Measurements from ENCODE around the gene GPR137. TPM values are rescaled to one million over a fixed set of nuclear protein-coding genes. Genes with fewer than 3 reads are reported as not detected.
A peak's percentile ranks its signal among the peaks of the same experiment; 100 is the strongest.
"Not testable (repeated sequence)": the region's sequence is repeated elsewhere in the genome, so short reads cannot be mapped to it uniquely, and the experiment has no call there.

GPR137 gene
- total RNA-seq, 1 donor from 2014 or later = 24.8 TPM

DNA sequence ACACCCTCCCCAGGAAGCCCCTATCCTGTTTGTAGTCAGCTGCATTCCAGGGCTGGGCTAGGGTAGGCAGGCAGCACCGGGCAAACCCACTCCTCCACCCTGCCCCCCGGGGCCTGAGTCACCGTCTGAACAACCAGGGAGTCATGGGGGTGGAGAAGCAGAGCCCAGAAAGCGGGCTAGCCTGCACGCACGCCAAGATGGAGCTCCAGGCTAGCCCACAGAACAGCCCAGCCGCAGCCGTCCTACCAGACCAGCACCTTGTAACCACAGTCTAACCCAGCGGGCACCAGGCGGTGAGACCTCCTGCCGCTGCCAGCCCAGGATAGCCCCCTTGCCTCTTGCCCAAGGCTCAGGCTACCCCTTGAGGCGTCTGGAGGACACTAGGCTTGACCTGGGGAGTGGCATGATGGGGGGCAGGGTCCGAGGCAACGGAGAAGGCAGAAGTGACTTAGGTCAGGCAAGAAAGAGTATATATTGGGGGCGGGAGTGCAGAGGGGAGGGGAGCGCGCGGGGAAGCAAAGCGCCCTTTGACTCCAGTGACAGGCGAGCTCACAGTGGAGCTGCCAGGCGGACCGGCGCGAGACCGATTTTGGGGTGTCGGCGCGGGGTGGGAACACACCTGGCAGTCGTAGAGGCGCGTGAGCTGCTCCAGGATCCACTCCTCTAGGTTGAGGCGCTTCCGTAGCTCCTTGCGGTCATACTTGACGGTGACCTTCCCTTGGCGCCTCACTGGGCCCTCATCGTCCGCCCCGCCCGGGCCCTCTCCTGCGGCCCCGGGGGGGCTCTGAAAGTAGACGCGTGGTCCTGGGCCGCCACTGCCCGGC lies 39.6 kb upstream of the GPR137 start:
- DNase-seq (ENCODE audit: low read depth) = no peak
- TF ChIP-seq, protein P1, sequence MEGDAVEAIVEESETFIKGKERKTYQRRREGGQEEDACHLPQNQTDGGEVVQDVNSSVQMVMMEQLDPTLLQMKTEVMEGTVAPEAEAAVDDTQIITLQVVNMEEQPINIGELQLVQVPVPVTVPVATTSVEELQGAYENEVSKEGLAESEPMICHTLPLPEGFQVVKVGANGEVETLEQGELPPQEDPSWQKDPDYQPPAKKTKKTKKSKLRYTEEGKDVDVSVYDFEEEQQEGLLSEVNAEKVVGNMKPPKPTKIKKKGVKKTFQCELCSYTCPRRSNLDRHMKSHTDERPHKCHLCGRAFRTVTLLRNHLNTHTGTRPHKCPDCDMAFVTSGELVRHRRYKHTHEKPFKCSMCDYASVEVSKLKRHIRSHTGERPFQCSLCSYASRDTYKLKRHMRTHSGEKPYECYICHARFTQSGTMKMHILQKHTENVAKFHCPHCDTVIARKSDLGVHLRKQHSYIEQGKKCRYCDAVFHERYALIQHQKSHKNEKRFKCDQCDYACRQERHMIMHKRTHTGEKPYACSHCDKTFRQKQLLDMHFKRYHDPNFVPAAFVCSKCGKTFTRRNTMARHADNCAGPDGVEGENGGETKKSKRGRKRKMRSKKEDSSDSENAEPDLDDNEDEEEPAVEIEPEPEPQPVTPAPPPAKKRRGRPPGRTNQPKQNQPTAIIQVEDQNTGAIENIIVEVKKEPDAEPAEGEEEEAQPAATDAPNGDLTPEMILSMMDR (conservative IDR thresholded peaks at IDR 0.05; ENCODE audit: low read depth, low read length) = no peak
- H3K4me3 ChIP-seq (ENCODE audit: low read depth, low read length) = peak overlapping the region; percentile 95

DNA sequence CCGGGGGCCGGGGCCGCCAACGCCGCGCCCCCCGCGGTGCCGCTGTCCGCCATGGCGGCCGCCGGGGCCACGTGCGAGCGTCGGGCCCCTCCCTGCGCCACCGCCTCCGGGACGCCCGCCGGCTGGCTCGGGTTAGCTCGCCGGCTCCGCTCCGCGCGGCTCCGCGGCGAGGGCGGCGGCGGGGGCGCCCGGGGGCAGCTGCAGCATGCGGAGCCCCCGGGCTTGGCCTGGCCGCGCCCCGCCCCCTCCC lies 39.1 kb upstream of the GPR137 start:
- H3K4me3 ChIP-seq (ENCODE audit: low read depth, low read length) = peak overlapping the region; percentile 95
- not testable (repeated sequence) for DNase-seq (ENCODE audit: low read depth)

DNA sequence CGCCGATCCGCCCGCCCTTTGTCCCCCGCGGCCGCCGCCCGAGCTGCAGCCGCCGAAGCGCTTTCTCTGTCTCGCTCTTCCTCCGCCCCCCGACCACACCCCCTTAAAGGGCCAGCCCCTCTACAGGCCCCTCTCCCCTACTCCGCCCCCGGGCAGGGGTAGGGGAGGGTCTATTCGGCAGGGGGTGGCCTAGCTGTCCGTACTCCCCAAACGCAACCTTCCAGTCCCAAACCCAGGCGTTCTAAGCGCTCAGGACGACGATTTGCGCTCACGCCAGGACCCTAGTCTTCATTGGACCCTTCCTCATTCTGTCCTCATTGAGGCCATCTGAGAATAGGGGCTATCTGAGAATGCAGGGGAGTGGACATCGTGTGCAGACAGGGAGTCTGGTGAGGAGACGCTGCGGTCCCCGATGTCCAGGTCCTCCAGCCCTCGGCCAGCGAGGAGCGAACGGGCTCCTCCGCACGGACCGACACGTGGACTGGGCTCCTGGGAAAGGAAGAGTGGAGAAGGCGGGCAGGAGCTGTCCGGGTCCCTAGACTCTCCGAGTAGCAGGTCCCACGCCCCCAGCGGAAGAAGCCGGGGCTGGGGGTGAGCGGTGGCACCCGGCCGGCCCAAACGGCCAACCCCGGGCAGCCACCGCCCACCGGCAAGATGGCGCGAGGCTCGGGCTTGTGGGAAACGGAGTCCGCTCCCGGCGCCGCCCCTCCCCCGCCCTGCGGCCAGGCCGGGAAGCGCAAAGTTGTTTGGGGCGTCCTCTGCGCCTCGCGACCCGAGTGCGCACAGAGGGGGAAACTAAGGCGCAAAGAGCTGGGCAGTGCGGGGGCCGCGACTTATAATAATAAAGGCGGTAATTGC lies 38.5 kb upstream of the GPR137 start, which contains the start of gene PPP1R14B:
PPP1R14B (minus strand) TSS at position 73 of the 858 bp plus-strand sequence. CDS start 270 bp downstream, outside the sequence.
- peak within 1 kb of the TSS; percentile 95 for H3K4me3 ChIP-seq (ENCODE audit: low read depth, low read length)
- TF ChIP-seq, protein P1 (conservative IDR thresholded peaks at IDR 0.05; ENCODE audit: low read depth, low read length) = no peak
- DNase-seq (ENCODE audit: low read depth) = no peak

DNA sequence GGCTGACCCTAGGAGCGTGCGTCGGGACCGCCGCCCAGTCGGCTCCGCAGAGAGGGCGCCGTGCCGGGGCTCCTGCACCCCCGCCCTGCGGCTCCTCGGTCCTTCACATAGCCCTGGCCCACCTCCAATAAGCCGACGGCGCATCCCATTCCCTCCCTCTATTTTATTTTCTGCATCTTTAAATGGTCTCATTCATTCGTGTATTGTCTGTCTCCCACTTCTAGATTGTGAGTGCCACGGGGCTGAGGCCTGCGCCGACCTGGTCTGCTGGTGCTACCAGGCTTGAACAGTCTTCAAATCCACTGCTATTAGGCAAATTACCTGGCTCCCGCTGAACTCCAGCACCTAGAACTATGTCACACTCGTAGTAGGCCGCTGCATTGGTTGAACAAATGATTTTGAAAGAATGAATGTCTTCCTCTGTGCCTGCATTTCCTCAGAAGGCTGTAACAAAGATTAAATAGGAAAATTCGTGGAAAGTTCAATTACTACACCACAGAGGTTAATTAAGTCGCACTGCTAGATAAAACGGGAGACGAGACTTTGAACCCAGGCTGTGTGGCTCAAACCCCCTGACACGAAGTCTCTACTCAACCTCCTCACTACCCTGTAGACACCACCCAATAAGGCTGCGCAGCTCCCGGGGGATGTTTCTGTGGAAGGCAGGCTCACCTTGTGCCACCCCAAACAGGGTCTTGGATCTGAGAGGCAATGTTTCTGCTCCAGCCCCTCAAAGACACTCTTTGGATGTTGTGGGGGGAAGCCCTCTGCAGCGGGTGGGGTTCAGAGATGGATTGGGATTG lies 37.7 kb upstream of the GPR137 start:
- no peak for DNase-seq (ENCODE audit: low read depth)
- TF ChIP-seq, protein P1 (conservative IDR thresholded peaks at IDR 0.05; ENCODE audit: low read depth, low read length) = no peak
- H3K4me3 ChIP-seq (ENCODE audit: low read depth, low read length) = peak overlapping the region; percentile 90

DNA sequence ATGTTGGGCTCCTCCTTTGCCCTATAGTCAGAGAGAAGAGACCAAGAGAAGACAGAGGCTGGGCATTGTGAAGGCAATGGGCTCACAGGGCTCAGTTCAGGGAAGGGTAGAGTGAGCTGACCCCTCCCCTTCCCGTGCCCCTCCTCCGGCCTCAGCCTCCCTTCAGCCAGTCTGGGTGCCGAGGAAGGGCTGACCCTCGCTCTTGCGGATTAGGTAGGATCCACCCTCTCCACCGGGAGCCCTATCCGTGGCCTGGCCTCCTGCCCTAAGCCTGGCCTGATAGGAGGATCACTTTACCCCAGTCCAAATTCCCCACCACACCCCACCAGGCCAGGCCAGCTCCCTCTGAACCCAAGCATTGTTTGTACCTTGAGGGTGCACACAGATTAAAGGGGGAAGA lies 37.1 kb upstream of the GPR137 start:
- TF ChIP-seq, protein P1 (conservative IDR thresholded peaks at IDR 0.05; ENCODE audit: low read depth, low read length) = no peak
- DNase-seq (ENCODE audit: low read depth) = no peak
- H3K4me3 ChIP-seq (ENCODE audit: low read depth, low read length) = no peak overlapping the region

DNA sequence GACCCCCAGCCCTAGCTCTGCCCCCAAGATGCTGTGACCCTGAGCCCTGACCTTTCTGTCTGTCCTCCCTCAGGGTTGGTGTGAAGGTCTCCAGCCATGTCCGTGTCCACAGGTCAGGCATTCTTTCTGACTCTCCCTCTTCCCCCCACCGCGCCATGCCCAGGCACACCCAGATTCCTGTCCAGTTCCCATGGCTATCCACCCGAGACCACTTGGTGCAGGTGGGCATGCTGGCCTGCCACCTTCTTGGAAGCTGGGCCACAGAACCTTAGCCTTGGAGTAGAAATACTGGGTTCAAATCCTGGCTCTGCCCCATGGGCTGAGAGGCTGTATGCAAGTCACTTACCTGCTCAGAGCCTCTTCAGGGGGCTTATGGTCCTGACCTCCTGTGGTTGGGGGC lies 36.6 kb upstream of the GPR137 start:
- no peak overlapping the region for H3K4me3 ChIP-seq (ENCODE audit: low read depth, low read length)
- TF ChIP-seq, protein P1 (conservative IDR thresholded peaks at IDR 0.05; ENCODE audit: low read depth, low read length) = no peak
- no peak for DNase-seq (ENCODE audit: low read depth)
